ENCODE measurements around the gene RANBP3.
"Not testable (repeated sequence)": the region's sequence is repeated elsewhere in the genome, so short reads cannot be mapped to it uniquely, and the experiment has no call there.

RANBP3 gene

DNA sequence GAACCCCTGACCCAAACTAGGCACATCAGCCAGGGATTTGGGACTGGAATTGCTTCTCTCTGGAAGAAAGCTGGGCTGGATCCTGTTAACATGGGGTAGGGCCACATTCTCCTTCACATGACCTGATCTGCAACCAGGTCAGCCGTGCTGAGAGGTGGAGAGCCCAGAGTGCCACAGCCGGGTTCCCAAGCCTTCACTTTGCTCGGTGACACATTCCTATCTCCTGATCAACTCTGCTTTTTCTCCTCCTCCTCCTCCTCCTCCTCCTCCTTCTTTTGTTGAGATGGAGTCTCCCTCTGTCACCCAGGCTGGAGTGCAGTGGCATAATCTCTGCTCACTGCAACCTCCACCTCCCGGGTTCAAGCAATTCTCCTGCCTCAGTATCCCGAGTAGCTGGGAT is 7.9 kb upstream of the RANBP3 start:
- DNase-seq, result not testable (repeated sequence)

DNA sequence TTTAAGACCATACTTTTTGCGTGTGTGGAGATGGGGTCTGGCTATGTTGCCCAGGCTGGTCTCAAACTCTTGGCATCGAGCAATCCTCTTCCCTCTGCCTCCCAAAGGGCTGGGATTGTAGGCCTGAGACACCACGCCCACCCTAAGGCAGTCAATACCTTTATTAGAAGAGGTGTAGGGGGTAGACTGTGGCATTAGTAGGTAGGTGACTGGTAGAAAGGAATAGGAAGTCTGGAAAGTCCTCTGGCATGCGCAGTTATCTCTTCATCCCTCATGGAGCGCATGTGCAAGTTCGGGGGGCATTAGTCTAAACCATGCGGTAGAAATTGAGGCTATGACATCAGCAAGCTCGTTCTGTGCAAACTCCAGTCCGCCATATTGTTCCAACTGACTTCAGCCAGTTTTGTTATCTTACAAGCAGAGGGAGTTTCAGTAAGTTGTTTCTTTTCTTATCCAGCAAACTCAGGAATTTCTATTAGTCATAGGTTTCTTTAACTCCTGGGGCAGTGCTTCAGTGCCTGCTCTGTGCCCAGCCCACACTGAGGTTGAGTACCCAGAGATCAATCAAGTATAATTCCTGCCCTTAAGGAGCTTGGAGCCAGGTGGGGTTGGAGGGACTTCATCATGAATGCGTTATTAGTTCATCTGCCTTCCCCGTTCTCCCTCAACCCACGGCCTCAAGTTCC is 7.3 kb upstream of the RANBP3 start:
- no peak for DNase-seq

DNA sequence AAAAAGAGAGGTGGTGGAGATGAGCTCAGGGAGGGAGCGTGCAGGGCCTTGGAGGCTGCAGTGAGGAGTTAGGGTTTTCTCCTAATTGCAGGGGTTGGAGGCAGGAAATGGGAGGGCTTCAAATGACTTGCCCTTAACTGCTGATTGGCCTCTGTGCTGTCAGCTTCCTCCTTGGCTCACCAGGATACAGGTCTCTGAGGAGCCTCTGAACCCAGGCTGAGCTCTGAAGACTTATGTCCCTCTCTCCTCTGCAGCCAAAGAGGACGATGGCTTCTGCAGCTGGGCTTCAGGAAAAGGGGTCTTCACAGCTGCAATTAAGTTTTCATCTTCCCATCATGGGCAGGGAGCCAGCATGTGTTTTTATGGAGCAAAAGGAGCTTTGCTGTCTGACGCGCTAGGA is 6.7 kb upstream of the RANBP3 start:
- DNase-seq, result no peak

DNA sequence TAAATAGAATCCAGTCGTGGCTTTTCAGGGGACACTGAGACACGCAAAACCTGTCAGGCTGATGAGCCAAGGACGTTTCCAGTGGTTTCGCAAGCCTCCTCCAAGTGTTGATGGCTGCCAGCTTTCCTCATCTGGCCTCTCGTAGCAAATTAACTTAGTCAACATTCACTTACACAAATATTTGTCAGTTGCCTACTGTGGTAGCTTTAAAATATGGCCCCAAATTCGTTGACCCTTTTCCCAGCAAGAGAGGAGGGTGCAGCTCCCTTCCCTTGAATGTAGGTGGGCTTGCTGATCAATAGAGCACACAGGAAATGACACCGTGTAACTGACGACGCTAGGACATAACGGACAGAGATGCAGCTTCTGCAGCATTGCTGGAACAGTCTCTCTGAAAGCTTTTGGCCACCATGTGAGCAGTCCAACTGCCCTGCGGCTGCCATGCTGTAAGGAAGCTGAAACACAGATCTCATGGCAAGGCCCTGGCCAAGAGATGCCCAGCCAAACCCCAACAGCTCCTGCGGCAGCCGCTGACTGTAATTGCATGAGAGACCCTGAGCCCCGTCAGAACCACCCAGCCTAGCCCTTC is 5.5 kb upstream of the RANBP3 start:
- DNase-seq, result no peak

DNA sequence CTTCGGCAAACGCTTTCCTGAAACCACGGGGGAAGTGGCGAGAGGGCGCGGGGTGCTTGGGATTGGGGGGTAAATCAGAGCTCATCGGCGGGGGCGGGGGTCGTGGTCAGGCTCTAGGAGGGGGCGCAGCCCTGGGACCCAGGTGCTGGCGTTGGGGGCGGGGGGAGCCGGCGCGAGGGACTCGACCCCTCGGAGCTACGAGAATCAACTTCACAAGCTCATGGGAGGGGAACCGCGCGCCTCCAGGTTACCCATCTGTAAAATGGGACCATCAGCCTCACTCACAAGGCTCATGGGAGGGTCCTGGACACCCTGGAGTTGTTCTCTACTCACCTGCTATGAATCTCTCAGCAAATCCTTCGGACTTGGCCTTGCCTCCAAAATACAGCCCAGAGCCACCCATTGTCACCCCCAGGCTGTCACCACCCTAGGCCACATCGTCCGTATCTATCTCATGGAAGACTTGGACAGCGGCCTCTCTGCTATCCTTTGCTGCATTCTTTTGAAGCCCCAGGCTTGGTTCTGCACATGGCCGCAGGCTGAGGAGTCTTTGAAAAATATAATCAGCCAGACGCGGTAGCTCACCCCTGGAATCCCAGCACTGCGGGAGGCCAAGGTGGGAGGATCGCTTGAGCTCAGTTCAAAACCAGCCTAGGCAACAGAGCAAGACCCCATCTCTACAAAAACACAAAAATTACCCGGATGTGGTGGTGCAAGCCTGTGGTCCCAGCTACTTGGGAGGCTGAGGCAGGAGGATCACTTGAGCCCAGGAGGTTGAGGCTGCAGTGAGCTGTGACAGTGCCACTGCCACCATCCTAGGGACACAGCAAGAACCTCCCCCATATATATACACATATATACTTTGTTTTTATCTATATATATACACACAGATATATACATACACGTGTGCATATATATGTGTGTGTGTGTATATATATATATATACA is 939 bp upstream of the RANBP3 start:
- no peak for DNase-seq

DNA sequence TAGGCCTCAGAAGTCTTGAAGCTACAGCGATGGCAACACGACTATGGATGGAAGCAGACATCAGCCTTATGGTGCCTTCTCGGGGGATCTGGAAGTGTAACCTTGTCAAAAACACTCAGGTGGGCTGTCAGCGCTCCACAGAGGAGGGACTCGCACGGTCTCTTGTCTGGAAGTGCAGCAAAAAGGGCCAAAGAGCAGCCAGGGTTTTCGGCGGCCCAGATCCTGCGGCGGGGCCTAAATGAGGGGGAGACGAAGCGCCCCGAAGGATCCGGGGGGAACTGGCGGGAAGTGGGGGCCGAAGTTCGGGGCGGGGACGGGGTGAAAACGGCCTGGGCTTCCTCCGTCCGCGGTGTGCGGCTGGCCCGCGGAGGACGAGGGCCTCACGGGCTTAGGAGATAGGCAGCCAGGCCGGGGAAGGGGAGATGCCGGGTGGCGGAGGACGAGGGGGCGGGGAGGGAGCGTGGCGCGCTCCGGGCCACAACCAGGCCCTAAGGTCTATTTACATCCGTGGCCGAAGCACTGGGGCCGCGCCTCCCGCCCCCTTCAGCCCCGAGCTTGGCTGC is 637 bp downstream of the RANBP3 start:
- DNase-seq, result no peak

DNA sequence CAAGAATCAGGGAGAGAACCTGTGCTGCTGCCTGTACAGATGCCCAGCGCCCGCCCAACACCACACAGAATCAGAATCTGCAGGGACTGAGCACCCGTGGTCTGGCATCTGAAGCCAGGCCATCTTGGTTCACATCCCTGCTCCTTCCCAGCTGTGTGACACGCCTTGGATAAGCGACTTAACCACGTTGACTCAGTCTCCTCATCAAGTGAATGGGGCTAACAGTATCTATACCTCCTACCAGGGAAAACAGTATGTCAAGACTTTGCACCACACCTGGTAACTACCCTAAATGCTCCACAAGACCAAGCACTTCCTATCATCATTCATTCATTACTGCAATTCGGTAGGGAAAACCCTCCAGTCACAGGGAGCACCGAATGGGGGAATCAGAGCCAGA is 1.2 kb downstream of the RANBP3 start:
- no peak for DNase-seq

DNA sequence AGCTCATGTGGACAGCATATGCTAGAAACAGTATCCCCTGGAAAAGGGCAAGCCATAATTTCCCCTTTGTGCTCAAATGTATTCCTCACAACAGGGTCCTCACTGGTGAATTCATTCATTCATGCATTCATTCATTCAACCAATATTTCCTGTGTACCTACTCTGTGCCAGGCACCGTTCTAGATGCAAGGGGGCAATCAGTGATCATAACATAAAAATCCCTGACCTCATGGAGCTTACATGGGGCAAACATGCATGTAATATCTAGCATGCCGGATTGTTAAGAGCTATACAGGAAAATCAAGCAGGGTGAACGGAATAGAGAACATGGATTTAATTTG is 2.6 kb downstream of the RANBP3 start:
- DNase-seq, result no peak

DNA sequence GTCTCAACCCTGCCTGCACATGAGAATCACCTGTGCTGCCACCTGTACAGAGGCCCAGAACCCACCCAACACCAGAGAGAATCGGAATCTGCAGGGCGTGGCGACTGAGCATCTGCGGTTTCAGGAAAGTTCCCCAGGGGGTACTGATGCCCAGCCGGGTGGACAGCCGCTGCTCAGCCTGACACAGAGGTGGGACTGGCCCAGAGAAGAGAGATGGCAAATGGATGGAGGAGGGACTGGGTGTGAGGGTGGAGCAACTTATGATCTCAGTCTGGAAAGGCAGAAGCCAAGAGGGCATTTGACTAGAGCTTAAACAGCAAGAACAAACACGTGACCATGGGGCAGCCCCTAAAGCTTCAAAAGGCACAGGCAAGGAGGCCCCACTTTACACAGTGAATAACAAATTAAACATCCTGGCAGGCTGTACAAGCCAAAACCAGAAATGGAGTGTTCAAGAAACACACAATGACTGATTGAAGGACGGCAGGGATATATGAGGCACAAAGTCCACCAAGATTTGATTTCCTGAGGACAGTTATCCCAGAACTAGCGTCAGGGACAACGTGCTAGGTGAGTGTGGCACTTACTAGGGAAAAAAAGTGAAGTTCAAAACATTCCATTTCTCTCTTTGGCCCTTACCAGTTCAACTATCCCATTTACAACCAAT is 3.1 kb downstream of the RANBP3 start:
- no peak for DNase-seq

DNA sequence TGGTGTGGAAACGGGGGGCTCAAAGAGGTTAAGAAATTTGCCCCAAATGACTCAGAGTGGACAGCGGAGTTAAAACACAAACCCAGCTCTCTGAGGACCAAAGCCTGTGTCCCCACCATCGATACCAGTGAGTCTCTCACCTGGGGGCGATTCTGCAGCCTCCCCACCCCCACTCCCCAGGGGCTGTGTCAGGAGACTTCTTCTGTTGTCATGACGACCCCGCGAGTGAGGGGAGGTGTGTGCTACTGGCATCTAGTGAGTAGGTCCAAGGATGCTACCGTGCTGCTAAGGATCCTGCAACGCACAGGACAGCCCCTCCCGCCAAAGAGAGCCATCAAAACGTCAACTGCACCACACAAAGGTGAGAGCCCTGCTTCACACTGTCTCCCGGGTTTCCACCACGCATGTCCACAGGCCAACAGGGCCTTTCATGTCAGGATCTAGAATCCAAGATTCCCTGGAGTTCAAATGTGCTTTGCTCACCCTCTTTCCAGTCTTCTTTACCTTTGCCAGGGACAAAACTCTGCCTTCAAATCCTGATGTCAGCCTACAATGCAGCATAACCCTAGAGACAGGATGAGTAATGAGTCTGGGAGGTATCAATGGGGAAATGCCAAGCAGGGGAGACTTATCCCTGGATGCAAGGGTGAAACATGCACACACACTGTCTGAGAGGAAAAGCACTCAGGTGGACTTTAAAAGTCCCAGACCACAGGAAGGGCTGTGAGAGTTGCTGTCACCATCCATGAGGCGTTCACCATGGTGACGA is 3.9 kb downstream of the RANBP3 start:
- DNase-seq, result no peak

DNA sequence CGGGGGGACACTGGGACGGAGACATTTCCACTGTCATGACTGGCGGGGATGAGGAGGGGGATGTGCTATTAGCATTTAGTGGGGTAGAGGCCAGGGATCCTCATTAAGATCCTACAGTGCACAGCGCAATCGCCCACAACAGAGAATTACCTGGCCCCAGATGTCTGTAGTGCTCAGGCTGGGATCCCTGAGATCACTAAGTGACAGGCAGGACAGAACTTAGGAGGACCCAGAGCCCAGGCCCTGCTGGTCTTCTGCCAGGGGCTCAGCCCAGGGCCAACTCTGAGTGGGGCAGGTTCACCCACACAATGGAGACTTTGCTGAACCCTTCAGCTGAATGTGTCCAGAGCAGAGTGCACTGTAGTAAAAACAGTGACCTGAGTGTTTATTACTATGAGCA is 4.6 kb downstream of the RANBP3 start:
- no peak for DNase-seq

DNA sequence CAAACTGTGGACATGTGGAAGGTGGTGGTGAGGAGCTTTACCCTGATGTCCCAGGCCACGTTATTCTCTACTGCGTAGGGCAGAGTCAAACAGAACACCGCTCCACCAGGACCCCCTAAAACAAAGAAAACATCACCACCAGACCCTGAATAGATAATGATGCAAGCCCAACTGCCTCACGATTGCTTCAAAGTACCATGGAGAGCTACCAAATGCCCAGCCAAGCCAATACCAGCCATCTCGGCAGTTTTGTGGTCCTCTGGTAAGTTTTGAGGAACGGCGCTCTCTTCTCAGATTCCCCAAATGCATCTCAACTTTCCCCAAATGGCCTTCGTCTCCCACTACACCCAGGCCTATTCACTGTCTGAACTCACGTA is 5.6 kb downstream of the RANBP3 start:
- no peak for DNase-seq

DNA sequence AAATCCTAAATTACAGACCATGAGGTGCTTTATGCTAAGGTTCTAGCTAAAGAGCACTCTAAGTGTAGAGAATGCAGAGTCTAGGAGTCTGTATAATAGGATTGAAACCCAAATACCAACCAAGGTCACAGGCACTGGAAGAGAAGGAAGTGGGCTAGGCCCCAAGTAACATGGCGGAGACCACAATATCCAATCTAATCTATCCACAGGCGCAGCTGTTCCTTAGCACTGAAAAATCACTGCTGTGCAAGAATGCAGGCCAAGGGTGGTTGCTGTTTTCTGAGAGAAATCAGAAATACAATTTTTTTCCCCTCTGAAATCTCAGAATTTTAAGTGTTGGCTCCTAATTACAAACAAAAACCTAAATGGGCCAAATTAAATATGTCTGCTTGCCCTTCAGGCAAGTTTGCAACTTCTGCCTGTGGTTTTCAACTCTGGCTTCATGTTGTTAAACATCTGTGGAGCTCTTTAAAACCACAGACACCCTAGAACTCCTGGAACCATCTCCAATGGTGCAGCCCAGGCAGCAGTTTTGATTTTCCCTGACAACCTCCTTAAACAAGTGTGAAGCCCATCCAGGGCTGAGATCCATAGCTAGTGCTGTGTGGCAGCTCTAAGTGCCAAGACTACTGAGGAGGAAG is 6.1 kb downstream of the RANBP3 start:
- no peak for DNase-seq

DNA sequence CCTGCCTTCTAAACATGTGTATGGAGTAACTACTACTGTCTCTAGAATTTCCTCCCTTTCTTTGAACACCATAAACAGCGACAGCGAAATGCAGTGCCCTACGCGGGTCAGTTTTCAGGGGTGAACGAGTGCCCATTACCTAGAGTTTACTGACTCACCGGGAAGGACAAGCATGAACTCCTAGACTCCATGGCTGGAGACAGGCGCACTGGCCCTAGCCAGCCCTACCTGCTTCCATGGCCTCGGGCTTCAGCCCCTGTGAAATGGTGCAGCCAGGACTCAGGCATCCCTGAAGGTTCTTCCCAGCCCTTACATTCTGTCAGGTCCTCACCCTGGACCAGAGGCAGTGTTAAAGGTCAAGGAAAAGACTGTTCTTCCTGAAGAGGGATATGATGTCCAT is 8.5 kb downstream of the RANBP3 start:
- DNase-seq, result no peak

DNA sequence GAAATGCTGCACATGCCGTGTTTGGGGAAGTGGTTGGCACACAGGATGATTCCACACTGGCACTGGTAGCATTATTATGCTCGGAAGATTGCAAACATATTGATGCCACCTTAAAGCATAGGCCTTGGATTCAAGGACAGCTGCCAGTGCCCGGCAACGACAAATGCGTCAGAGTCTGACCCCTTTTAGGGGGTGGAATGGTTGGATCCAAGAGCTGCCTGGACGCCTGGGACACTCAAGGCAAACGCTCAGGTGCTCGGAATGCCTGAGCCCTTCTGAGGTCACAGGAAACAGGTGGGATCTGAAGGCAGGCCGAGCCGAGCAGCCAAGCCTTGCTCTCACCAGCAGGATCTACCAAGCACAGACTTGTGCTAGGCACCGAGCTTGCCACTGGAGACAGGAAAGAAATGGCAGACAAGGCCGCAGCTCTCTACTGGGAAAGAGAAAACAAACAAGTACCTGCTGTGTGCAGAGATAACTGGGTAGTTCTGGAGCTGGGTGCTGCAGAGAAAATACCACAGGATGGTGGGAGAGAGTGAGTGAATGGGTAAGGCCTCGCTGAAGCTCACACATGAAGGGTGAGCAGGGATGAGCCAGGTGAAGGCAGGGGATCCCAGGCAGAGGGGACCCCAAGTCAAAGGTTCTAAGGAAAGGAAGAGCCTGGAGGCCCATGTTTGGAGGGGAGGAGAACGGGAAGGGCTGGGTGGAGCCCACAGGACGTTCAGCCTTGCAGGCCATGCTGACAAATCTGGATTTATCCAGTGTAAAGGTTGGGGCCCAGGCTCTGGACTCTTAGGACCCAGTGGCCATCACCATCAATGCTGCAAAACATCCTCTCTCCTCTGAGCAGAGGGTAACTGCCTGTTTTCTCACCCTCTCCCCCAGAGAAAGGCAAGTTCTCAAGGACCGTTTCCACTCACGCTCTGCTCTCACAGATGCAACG is 9.2 kb downstream of the RANBP3 start:
- DNase-seq, result no peak

DNA sequence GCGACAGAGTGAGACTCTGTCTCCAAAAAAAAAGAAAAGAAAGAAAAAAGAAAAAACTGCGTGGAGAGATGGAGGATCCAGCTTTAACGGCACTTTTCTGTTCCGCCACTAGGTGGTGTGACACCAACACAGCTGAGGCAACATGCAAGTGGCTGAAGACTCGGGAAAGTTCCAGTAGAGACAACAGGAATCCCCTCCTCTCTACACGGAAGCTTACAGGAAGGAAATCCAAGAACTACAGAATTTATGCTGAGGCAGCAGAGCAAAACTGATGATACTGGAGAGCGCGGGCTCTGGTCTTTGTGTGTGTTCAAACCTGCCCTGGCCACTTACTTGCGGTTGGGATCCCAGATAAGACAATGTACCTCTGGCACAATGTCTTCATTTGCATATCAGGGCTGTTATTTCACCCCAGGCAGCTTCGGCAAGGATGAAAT is 9.9 kb downstream of the RANBP3 start:
- peak in 2 of 4 experiments; percentile 21 to 49 for DNase-seq

DNA sequence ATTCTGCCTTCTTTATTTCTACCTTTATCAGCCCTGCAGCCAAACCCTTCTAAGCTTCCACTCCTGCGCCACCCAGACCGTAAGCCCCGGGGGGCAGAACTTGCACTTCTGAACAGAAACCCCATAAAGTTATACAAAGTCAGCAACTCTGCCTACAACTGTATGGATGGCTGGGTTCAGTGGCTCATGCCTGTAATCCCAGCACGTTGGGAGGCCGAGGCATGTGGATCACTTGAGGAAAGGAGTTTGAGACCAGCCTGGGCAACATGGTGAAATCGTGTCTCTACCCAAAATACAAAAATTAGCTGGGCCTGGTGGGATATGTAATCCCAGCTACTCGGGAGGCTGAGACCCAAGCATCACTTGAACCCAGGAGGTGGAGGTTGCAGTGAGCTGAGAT is 10.4 kb downstream of the RANBP3 start:
- no peak for DNase-seq

DNA sequence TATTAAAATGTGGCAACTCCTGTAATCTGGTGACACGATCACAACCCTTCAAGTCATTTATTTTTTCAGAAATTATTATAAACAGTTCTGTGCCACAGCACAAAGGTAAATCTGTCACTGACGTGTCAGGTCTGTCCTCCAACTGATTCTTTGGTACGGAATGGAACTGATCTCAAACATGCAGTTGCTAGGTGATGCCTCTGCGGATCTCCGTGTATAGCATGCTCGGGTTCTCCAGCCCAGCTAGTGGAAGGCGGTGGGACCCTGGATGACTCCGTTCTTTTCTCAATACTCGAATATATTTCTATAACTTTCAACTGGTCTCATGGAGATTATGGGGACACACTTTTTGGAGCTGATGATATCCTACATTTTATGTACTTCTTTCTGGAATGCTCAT is 11.0 kb downstream of the RANBP3 start:
- no peak for DNase-seq

DNA sequence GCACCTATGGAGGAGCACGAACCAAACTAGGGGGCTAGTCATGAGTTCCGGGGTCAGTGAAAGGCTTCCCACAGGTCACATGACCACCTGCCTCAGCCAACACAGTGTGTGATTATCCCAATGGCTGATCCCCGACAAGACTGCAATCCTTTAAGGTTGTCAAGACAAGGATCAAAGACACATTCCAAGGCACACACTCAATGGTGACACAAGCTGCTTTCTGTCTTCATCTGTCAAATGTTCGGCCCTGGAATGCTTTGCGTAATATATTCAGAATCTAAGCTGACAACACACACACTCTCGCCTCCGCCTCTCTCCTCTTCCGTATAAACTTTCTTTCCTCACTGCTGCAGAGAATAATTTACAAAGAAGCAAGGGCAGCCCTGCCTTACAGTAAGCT is 11.7 kb downstream of the RANBP3 start:
- no peak for DNase-seq

DNA sequence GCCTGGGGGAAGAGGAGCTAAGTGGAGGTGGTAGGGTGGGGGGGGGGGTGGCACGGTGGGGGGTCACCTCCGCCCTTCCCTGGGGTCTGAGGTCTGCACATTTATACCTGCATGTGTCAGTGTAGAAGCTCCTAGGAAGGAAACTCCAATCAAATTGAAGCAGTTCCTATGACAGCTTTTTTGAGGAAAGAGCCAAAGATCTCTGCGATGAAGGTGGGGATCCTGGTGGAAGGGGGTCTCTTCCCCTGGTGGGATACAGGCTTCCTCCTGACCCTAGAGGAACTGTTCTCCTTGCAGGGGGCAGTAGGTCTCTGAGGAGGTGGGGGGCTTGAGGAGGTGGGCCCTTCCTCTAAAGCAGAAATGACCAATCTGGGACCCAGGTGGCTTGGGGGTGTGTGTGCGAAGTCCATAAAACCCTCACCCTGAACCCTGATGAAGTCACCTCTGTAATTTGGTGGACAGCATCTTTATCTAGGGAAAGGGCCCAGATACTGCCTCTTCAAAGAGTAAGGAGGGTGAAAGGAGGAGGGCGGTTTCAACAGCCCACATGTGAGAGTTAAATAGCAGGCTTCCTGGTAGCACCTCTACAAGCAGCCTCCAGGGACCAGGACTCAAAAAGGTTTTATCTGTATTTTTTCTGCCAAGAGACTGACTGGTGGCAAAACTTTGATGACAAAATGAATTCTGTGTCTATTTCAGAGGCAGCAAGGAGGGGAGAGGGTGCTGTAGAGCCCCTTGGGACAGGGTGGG is 12.9 kb downstream of the RANBP3 start:
- DNase-seq, result no peak
